Measurements from ENCODE around the gene MDGA2. TPM values are rescaled to one million over a fixed set of nuclear protein-coding genes. Genes with fewer than 3 reads are reported as not detected.

MDGA2 gene
- total and polyA plus RNA-seq, 2 of the 8 experiments (the other 6 are each of a cell fraction or from before 2014, with no cell fraction given): 0.11 to 0.69 TPM

- H3K56ac ChIP-seq (replicated peaks; ENCODE audit: insufficient read length, low read depth, low read length): no peak overlapping the region
- no peak overlapping the region for H3K14ac ChIP-seq (ENCODE audit: insufficient read length)
- no peaks in the 10 kb centered on the region for H3K79me2 ChIP-seq (ENCODE audit: control insufficient read depth in 1 of 2, insufficient read depth in 2 of 2, low read length in 2 of 2)
- no peaks in the 10 kb centered on the region for H3K36me3 ChIP-seq (ENCODE audit: control insufficient read depth in 2 of 4, insufficient read depth in 4 of 4, low read length in 3 of 4)
- H2BK5ac ChIP-seq (ENCODE audit: low read depth, low read length): no peak overlapping the region
- H3K9ac ChIP-seq (replicated peaks in 1 of 4; ENCODE audit: extremely low read depth in 1 of 4, low read depth in 3 of 4, low read length in 3 of 4): no peak overlapping the region
- H3K23me2 ChIP-seq (ENCODE audit: low read depth, low read length): no peaks in the 10 kb centered on the region
- H4K91ac ChIP-seq (replicated peaks; ENCODE audit: insufficient read length, low read length): no peak overlapping the region
- H3K4me3 ChIP-seq (ENCODE audit: extremely low read depth in 1 of 4, insufficient read depth in 2 of 4, low read depth in 3 of 4, low read length in 4 of 4): no peak overlapping the region
- no peak overlapping the region for H4K8ac ChIP-seq (ENCODE audit: extremely low read depth, insufficient read depth, low read length)
- peaks cover 0 to 13% (median 7%) of the 10 kb centered on the region in 4 experiments; a peak in 5 of 7 replicates for H3K4me1 ChIP-seq (replicated peaks in 1 of 4; ENCODE audit: control insufficient read depth in 3 of 4, insufficient read depth in 4 of 4, low read length in 3 of 4)
- no peaks in the 10 kb centered on the region for H3K27me3 ChIP-seq (replicated peaks in 1 of 4; ENCODE audit: control insufficient read depth in 3 of 4, extremely low read depth in 1 of 4, insufficient read depth in 3 of 4, low read length in 3 of 4)
- no peak overlapping the region for H2AK5ac ChIP-seq (ENCODE audit: low read depth, low read length)
- no peak overlapping the region for H2BK15ac ChIP-seq (ENCODE audit: low read length)
- no peak for FAIRE-seq
- ChIA-PET CTCF (ENCODE audit: partially characterized antibody) (interaction anchor here (1.1 kb wide), 1 partner anchor 104 kb away, joined by 3 read pairs; no protein-coding TSS in a partner anchor), POLR2A (ENCODE audit: partially characterized antibody) (no interaction called here)
- H4K5ac ChIP-seq (ENCODE audit: insufficient read length, low read depth, low read length): no peak overlapping the region
- no peak overlapping the region for H3K4me2 ChIP-seq (ENCODE audit: insufficient read depth in 1 of 2, low read depth in 2 of 2, low read length in 2 of 2)
- no peak overlapping the region for H3K18ac ChIP-seq (ENCODE audit: extremely low read depth, low read length)
- no peaks in the 10 kb centered on the region for H3K9me3 ChIP-seq (ENCODE audit: insufficient read depth in 2 of 2, low read depth in 1 of 2, low read length in 1 of 2)
- H4K20me1 ChIP-seq (replicated peaks in 1 of 2; ENCODE audit: control insufficient read depth in 1 of 2, insufficient read depth in 2 of 2, low read length in 2 of 2): no peaks in the 10 kb centered on the region
- H2BK12ac ChIP-seq (ENCODE audit: low read depth, low read length): no peak overlapping the region; the same call in 1 of the 2 replicates
- no peak overlapping the region for H2BK120ac ChIP-seq (replicated peaks; ENCODE audit: low read depth, low read length)
- 71% methylated on average over 1 of the region's 1 CpG; no CpG with 5 or more reads in 1 of the 2 experiments for WGBS, 2 experiments (ENCODE audit: extremely low coverage in 1 of 2, insufficient coverage in 1 of 2, insufficient read length in 1 of 2, insufficient replicate concordance in 2 of 2, low coverage in 1 of 2, low lambda C conversion rate in 2 of 2, missing lambda C conversion rate in 1 of 2)
- DNase-seq (ENCODE audit: low read depth in 1 of 2, low spot score in 2 of 2): no peak
- no peak overlapping the region for H3K23ac ChIP-seq (ENCODE audit: insufficient read length)
- peak overlapping the region; percentile 55; the same call in 1 of the 2 replicates for H2BK20ac ChIP-seq (ENCODE audit: low read length)
- no peaks in the 10 kb centered on the region for H3K79me1 ChIP-seq (ENCODE audit: low read depth, low read length)
- TF ChIP-seq, protein P1, sequence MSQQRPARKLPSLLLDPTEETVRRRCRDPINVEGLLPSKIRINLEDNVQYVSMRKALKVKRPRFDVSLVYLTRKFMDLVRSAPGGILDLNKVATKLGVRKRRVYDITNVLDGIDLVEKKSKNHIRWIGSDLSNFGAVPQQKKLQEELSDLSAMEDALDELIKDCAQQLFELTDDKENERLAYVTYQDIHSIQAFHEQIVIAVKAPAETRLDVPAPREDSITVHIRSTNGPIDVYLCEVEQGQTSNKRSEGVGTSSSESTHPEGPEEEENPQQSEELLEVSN (IDR thresholded peaks at IDR 0.05): no peak
- no peak overlapping the region for H3K4ac ChIP-seq (replicated peaks; ENCODE audit: insufficient read length, low read depth, low read length)
- H2AFZ ChIP-seq (ENCODE audit: low read length): no peak overlapping the region
- no peak overlapping the region for H3K27ac ChIP-seq (ENCODE audit: low read depth, low read length)
These were observed 240.0 kb downstream of the MDGA2 start for GRCh38 chr14:47435331-47435965.

Measured in H1 (cell line).